Mesendoderm (in vitro differentiated cells): ENCODE data around the gene KAT14.

Experiments used
- DNase-seq: peaks from one replicate; pipeline ENCODE4 v3.0.0; 2013
- H2AK5ac ChIP-seq: 2 replicates; pipeline ENCODE4 v1.6.1; 2013; ENCODE audit warnings: low read length, inconsistent platforms
- H2BK120ac ChIP-seq: 2 replicates; pipeline ENCODE4 v1.6.1; 2013; ENCODE audit warnings: low read depth, mild to moderate bottlenecking, low read length, moderate library complexity, mixed read lengths
- H2BK15ac ChIP-seq: replicated peaks from 2 replicates; pipeline ENCODE4 v1.6.1; 2013; ENCODE audit warnings: low read depth, mild to moderate bottlenecking, moderate library complexity
- H2BK5ac ChIP-seq: 2 replicates; pipeline ENCODE4 v1.6.1; 2013; ENCODE audit warnings: low read length, inconsistent platforms
- H3K18ac ChIP-seq: 2 replicates; pipeline ENCODE4 v1.6.1; 2013; ENCODE audit warnings: mild to moderate bottlenecking, low read length, mixed read lengths
- H3K23ac ChIP-seq: one replicate; pipeline ENCODE4 v1.6.1; 2013; ENCODE audit warnings: low read length
- H3K27ac ChIP-seq: 2 replicates; pipeline ENCODE4 v1.5.1; 2013; ENCODE audit warnings: low read depth, mild to moderate bottlenecking, inconsistent platforms, low read length, moderate library complexity
- H3K27me3 ChIP-seq: 2 replicates; pipeline ENCODE4 v1.6.1; 2013; ENCODE audit warnings: low read length, control low read depth, mild to moderate bottlenecking, inconsistent platforms; ENCODE audit not compliant: insufficient read depth, poor library complexity
- H3K36me3 ChIP-seq: 2 replicates; pipeline ENCODE4 v1.6.1; 2013; ENCODE audit warnings: low read length, inconsistent platforms; ENCODE audit not compliant: control insufficient read depth, insufficient read depth
- H3K4ac ChIP-seq: one replicate; pipeline ENCODE4 v1.6.1; 2013; ENCODE audit warnings: low read depth, mild to moderate bottlenecking, low read length, moderate library complexity
- H3K4me1 ChIP-seq: 2 replicates; pipeline ENCODE4 v1.6.1; 2013; ENCODE audit warnings: low read depth, low read length, inconsistent platforms; ENCODE audit not compliant: control insufficient read depth
- H3K4me2 ChIP-seq: 2 replicates; pipeline ENCODE4 v1.6.1; 2013; ENCODE audit warnings: low read length
- H3K4me3 ChIP-seq: 2 replicates; pipeline ENCODE4 v1.5.1; 2013; ENCODE audit warnings: mild to moderate bottlenecking, low read length
- H3K56ac ChIP-seq: one replicate; pipeline ENCODE4 v1.6.1; 2013; ENCODE audit warnings: low read length
- H3K79me1 ChIP-seq: 2 replicates; pipeline ENCODE4 v1.6.1; 2013; ENCODE audit warnings: low read length, inconsistent platforms
- H3K79me2 ChIP-seq: 2 replicates; pipeline ENCODE4 v1.6.1; 2013; ENCODE audit warnings: mild to moderate bottlenecking, low read length; ENCODE audit not compliant: control insufficient read depth, insufficient read depth
- H3K9ac ChIP-seq: 2 replicates; pipeline ENCODE4 v1.6.1; 2013; ENCODE audit warnings: low read length, inconsistent platforms
- H4K5ac ChIP-seq: one replicate; pipeline ENCODE4 v1.6.1; 2013; ENCODE audit warnings: low read length
- H4K8ac ChIP-seq: one replicate; pipeline ENCODE4 v1.6.1; 2013; ENCODE audit warnings: low read depth, mild to moderate bottlenecking, control low read depth, low read length, moderate library complexity
- WGBS: extraction: QIAGEN DNeasy Blood & Tissue Kit; methylation state at CpG from one replicate; pipeline ENCODE4 v1.1.7; 2013; ENCODE audit warnings: low lambda C conversion rate, missing lambda C conversion rate; ENCODE audit not compliant: insufficient coverage; ENCODE audit errors: extremely low coverage; 5-methylcytosine and 5-hydroxymethylcytosine counted together

The KAT14 gene

DNA sequence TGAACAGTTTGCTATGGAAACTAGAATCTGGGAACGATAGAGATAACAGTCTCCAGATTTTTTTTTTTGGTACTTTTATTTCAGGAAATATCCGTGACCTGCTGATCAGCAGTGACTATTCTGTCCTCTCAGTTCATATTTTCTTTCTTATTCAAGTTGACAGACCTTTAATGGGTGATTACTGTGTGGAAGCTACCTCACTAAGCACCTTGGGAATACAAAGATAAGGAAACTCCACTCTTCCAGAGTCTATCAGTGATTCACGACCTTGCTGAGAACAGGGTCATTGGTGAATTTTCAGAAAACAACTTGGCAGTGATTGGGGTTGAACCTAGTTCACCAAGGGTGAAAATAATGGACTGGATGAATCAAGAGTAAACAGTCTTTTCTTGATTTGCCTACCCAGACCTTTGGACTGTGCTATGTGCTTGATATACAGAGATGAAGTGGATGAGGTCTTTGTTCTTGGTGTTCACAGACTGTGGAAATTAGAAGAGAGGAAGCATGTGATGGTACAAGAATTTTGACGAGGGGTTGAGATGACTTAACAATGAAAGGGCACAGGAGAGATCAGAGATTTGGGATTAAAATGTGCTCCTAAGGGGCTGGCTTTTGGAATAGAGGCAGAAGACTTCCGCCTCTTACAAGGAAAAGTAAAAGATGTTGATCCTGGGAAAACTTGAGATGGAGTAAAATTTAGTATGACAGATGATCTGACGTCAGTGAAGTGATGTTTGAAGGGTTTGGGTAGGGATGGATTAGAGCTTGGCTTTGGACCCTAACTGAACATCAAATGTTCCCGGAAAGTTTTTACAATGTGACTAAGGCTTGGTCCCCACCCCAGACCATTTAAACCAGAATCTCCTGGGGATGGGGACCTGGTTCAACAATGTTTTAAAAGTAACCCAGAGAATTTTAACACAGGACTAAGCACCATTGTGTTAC, 1.2 kb downstream of the KAT14 start:
- Histone ChIP-seq H3K23ac (peak overlapping the region; percentile 59), H3K56ac (peak overlapping the region; percentile 96), H2BK120ac (no peak overlapping the region), H3K27ac (no peak overlapping the region), H2BK5ac (no peak overlapping the region), H3K4me3 (peak overlapping the region; percentile 94), H2AK5ac (no peak overlapping the region), H3K4me2 (peak overlapping the region; percentile 89), H3K36me3 (peaks cover 3% of the 10 kb centered on the region), H3K79me1 (peaks cover 15% of the 10 kb centered on the region), H3K27me3 (no peaks in the 10 kb centered on the region), H4K8ac (no peak overlapping the region), H2BK15ac (no peak overlapping the region), H3K4ac (peak overlapping the region; percentile 92), H3K4me1 (peaks cover 7% of the 10 kb centered on the region), H3K9ac (peak overlapping the region; percentile 95), H3K79me2 (peaks cover 23% of the 10 kb centered on the region), H4K5ac (peak overlapping the region; percentile 85), H3K18ac (no peak overlapping the region)
- 100% methylated on average over 1 of the region's 7 CpGs for WGBS
- DNase-seq = peak; percentile 12

DNA sequence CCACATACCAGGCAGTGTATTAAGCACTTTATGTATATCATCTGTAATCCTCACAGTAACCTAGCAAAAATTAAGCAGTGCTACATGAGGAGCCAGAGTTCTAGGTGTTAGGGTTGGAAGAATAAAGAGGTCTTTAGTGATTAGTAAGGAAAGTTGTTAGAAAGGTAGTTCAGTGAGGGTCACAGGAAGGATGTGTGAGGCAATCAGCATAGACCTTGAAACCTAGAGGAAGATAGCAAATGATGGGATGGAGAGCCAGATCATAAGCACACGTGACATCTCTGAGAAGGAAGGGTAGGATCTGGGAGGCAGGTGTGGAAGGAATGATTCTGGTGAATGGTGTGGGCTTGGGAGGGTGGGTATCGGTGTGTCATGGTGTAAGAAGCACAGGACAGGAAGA, 2.2 kb downstream of the KAT14 start:
- Histone ChIP-seq H3K79me1 (peaks cover 15% of the 10 kb centered on the region), H3K18ac (no peak overlapping the region), H3K79me2 (peaks cover 23% of the 10 kb centered on the region), H2BK120ac (no peak overlapping the region), H3K36me3 (peaks cover 3% of the 10 kb centered on the region), H4K8ac (no peak overlapping the region), H3K4me3 (no peak overlapping the region), H3K27ac (no peak overlapping the region), H2AK5ac (no peak overlapping the region), H4K5ac (no peak overlapping the region), H2BK5ac (no peak overlapping the region), H3K27me3 (no peaks in the 10 kb centered on the region), H2BK15ac (no peak overlapping the region), H3K56ac (no peak overlapping the region), H3K9ac (no peak overlapping the region), H3K4me1 (peaks cover 8% of the 10 kb centered on the region), H3K4ac (no peak overlapping the region), H3K23ac (no peak overlapping the region), H3K4me2 (no peak overlapping the region)
- no CpG with 5 or more reads among the region's 2 CpGs for WGBS
- DNase-seq = no peak

DNA sequence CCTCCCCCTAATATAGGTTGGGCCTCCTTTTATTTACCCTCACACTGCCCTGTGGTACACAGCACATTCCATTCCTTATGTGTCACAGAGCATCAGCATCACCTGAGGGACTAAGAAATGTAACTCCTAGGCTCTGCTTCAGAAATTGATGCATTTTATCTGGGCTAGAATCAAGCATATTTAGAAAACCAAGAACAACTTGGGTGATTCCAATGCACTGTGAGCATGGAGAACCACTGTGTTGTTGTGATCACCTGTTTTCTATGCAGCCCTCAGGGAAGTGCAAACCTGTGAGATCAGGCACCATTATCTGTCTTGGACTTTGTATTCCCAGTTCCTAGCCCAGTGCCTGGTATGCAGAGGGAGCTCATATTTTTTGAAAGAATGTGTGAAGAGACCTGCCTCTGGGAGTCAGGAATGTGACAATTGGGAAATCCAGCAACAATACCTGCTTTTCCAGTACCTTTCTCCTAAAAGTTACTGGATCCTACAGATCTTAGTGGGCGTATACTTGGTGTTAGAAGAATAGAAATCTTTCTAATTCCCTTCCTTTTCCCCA, 7.0 kb downstream of the KAT14 start:
- no CpG with 5 or more reads among the region's 1 CpG for WGBS
- H2BK5ac ChIP-seq = no peak overlapping the region
- peak overlapping the region; percentile 16 for H3K27ac ChIP-seq

DNA sequence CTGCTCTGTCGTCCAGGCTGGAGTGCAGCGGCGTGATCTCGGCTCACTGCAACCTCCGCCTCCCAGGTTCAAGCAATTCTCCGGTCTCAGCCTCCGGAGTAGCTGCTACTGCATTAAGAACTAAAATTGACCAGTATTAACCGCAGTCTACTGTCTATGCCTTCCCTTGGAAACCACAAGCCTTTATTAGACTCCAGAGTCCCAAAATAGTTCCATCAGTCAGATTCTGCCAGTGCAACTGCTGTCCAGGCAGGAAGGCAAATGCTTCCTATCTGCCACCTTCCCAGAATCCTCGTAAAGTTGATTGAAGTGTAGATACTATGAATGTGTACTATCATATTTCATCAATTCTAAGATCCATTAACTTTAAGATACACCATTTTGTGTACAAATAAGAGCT, 16.7 kb downstream of the KAT14 start:
- H2BK15ac ChIP-seq = no peak overlapping the region
- no peak overlapping the region for H3K23ac ChIP-seq
- H3K18ac ChIP-seq = no peak overlapping the region
- no peak overlapping the region for H2BK5ac ChIP-seq
- DNase-seq = no peak
- no peak overlapping the region for H4K8ac ChIP-seq
- no peak overlapping the region for H3K4me3 ChIP-seq
- no peak overlapping the region for H2AK5ac ChIP-seq
- H3K79me2 ChIP-seq = no peaks in the 10 kb centered on the region
- H3K4ac ChIP-seq = no peak overlapping the region
- H3K36me3 ChIP-seq = peaks cover 1% of the 10 kb centered on the region
- H3K4me1 ChIP-seq = no peaks in the 10 kb centered on the region
- H3K9ac ChIP-seq = no peak overlapping the region
- H2BK120ac ChIP-seq = no peak overlapping the region
- H3K4me2 ChIP-seq = no peak overlapping the region
- H3K56ac ChIP-seq = no peak overlapping the region
- no peaks in the 10 kb centered on the region for H3K27me3 ChIP-seq
- no peak overlapping the region for H4K5ac ChIP-seq
- H3K27ac ChIP-seq = no peak overlapping the region
- H3K79me1 ChIP-seq = no peaks in the 10 kb centered on the region
- no CpG with 5 or more reads among the region's 9 CpGs for WGBS

More for the DNA sequence above, 7.0 kb downstream of the KAT14 start:
- no peak overlapping the region for H2BK15ac ChIP-seq
- no peak overlapping the region for H3K18ac ChIP-seq
- H3K79me2 ChIP-seq = peaks cover 6% of the 10 kb centered on the region
- peaks cover 2% of the 10 kb centered on the region for H3K4me1 ChIP-seq
- H3K23ac ChIP-seq = no peak overlapping the region
- H4K8ac ChIP-seq = no peak overlapping the region
- peaks cover 7% of the 10 kb centered on the region for H3K79me1 ChIP-seq
- no peak overlapping the region for H2AK5ac ChIP-seq
- H2BK120ac ChIP-seq = no peak overlapping the region
- no peak overlapping the region for H3K56ac ChIP-seq
- H3K4me2 ChIP-seq = no peak overlapping the region
- peak; percentile 88 for DNase-seq
- H4K5ac ChIP-seq = no peak overlapping the region
- H3K4ac ChIP-seq = no peak overlapping the region
- no peak overlapping the region for H3K4me3 ChIP-seq
- no peak overlapping the region for H3K9ac ChIP-seq
- H3K36me3 ChIP-seq = peaks cover 3% of the 10 kb centered on the region
- H3K27me3 ChIP-seq = no peaks in the 10 kb centered on the region

DNA sequence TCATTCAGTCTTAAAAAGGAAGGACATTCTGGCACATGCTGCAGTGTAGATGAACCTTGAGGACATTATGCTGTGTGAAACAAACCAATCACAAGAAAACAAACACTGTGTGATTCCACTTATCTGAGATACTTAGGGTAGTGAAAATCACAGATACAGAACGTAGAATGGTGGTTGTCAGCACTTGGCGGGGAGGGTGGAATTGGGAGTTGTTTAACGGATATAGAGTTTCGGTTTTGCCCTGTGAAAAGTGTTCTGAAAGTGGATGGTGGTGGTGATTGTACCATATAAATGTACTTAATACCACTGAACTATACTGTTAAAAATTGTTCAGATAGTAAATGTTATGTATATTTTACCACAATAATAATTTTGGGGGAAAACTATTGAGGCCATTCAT, 18.4 kb downstream of the KAT14 start:
- Histone ChIP-seq H3K9ac (no peak overlapping the region), H3K27me3 (no peaks in the 10 kb centered on the region), H3K79me2 (no peaks in the 10 kb centered on the region), H2AK5ac (no peak overlapping the region), H3K56ac (no peak overlapping the region), H2BK120ac (no peak overlapping the region), H3K4me1 (no peaks in the 10 kb centered on the region), H2BK15ac (no peak overlapping the region), H2BK5ac (no peak overlapping the region), H3K36me3 (no peaks in the 10 kb centered on the region), H3K27ac (no peak overlapping the region), H3K4ac (no peak overlapping the region), H3K4me2 (no peak overlapping the region), H4K8ac (no peak overlapping the region), H3K18ac (no peak overlapping the region), H3K23ac (no peak overlapping the region), H3K4me3 (no peak overlapping the region), H3K79me1 (no peaks in the 10 kb centered on the region), H4K5ac (no peak overlapping the region)
- no peak for DNase-seq
- WGBS = no CpG with 5 or more reads among the region's 4 CpGs
